Thoracic aorta (tissue), 2 donors: Measurements from ENCODE around the gene SLC6A19. TPM values are rescaled to one million over a fixed set of nuclear protein-coding genes. Genes with fewer than 3 reads are reported as not detected.
A peak's percentile ranks its signal among the peaks of the same experiment; 100 is the strongest.

Experiments used
- ATAC-seq: fragments of 150-250 bp; one replicate; pipeline ENCODE4 v1.8.0; 2017; ENCODE audit warnings: low read depth; ENCODE audit not compliant: insufficient number of reproducible peaks, low FRiP score
- DNase-seq: peaks from one replicate; pipeline ENCODE4 v3.0.0-alpha.2; 2020; ENCODE audit warnings: low spot score
- H3K27ac ChIP-seq, 2 donors: fragments of 200-600 bp; sonication (generic); 1 replicate in 1 of 2; 2 replicates in 1 of 2; pipeline ENCODE4 v1.5.1; 2016; ENCODE audit warnings: mild to moderate bottlenecking in 2 of 2, moderate library complexity in 2 of 2
- H3K27me3 ChIP-seq: fragments of 200-600 bp; sonication (generic); replicated peaks from 2 replicates; pipeline ENCODE4 v1.6.0; 2016; ENCODE audit warnings: mild to moderate bottlenecking; ENCODE audit not compliant: insufficient read depth
- H3K36me3 ChIP-seq: fragments of 200-600 bp; sonication (generic); one replicate; pipeline ENCODE4 v1.5.1; 2016
- H3K4me1 ChIP-seq, 2 donors: fragments of 200-600 bp; sonication (generic); 1 replicate in 1 of 2; 2 replicates in 1 of 2; pipeline versions ENCODE4 v1.5.1 to v1.6.0; 2016; ENCODE audit warnings: low read depth in 2 of 2, mild to moderate bottlenecking in 1 of 2; ENCODE audit not compliant: control insufficient read depth in 1 of 2
- H3K4me3 ChIP-seq: fragments of 200-600 bp; sonication (generic); 2 replicates; pipeline ENCODE4 v1.5.1; 2016; ENCODE audit warnings: mild to moderate bottlenecking
- H3K9me3 ChIP-seq: fragments of 200-600 bp; sonication (generic); 2 replicates; pipeline ENCODE4 v1.5.1; 2016
- total RNA-seq, 2 donors: library from RNA; depleted of rRNA; stranded (reverse); fragments of >200 nt; gene quantifications; one replicate each; pipeline versions ENCODE4 v1.1.0 to v1.2.3, GENCODE V29; 2016
- TF ChIP-seq, protein P1 (sequence below): fragments of 200-600 bp; sonication (generic); IDR thresholded peaks from one replicate; pipeline ENCODE4 v1.5.1; 2019; ENCODE audit warnings: antibody characterized with exemption

Gene SLC6A19
- total RNA-seq, 2 donors from 2014 or later: not detected

DNA sequence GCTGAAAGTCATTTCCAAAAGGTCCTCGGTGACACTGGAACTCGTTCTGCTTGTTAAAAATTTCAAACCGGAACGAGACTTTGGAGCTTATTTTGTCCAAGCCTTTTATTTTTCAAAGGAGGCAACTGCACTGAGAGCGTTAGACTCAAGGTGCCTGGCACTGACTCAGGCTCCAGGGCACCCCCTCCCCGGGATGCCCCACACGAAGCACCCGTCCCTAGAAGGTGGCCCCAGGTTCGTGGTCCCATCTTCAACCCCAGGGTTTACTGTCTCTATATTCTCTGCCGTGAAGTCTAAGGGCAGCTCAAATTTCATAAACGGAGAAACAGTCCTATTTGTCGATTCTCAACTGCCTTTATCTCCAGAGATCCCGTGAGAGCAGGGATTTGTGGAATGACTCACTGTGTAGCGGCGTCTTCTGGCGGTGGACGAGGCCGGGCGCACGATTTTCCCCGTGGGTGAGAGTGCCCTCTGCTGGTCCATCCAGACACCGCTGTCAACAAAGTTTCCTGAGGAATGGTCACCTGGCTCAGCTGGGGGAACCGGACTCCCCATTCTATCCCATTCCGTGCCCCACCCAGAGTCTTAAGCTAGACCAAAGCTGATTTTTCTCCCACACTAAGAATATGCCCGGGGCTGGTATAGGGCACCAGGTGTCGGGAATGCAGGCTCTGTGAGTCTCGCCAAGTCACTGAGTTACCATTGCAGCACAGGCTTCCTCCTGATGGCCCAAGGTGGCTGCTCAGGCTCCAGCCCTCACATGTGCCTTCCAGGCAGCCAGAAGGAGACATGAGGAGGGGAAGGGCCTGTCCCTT lies 27.1 kb upstream of the SLC6A19 start:
- ATAC-seq (no peak), DNase-seq (no peak)
- TF ChIP-seq, protein P1, sequence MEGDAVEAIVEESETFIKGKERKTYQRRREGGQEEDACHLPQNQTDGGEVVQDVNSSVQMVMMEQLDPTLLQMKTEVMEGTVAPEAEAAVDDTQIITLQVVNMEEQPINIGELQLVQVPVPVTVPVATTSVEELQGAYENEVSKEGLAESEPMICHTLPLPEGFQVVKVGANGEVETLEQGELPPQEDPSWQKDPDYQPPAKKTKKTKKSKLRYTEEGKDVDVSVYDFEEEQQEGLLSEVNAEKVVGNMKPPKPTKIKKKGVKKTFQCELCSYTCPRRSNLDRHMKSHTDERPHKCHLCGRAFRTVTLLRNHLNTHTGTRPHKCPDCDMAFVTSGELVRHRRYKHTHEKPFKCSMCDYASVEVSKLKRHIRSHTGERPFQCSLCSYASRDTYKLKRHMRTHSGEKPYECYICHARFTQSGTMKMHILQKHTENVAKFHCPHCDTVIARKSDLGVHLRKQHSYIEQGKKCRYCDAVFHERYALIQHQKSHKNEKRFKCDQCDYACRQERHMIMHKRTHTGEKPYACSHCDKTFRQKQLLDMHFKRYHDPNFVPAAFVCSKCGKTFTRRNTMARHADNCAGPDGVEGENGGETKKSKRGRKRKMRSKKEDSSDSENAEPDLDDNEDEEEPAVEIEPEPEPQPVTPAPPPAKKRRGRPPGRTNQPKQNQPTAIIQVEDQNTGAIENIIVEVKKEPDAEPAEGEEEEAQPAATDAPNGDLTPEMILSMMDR: peak; percentile 37
- no peaks in the 10 kb centered on the region for H3K36me3 ChIP-seq
- H3K9me3 ChIP-seq: no peaks in the 10 kb centered on the region
- H3K27ac ChIP-seq: no peak overlapping the region
- no peaks in the 10 kb centered on the region for H3K27me3 ChIP-seq
- no peak overlapping the region for H3K4me3 ChIP-seq
- H3K4me1 ChIP-seq: no peaks in the 10 kb centered on the region

DNA sequence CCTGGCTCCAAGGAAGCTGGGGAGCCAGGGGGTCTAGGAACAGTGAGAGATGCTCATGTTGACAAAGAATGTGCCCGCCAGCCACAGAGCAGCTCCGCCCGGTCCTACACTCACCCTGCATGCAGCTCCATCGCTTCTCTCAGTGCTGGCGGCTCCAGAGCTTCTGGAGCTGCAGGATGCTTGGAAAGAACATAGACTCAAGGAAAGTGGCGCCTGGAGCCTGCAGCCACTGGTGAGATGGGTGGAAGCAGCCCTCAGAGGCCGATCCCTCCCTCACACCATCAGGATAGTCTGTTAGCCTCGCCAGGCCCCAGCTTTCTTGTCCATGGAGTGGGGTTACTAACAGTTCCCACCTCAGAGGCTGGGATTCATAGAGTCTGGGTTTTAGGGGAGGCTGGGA lies 26.4 kb upstream of the SLC6A19 start:
- TF ChIP-seq, protein P1: no peak
- ATAC-seq: no peak
- no peaks in the 10 kb centered on the region for H3K36me3 ChIP-seq

DNA sequence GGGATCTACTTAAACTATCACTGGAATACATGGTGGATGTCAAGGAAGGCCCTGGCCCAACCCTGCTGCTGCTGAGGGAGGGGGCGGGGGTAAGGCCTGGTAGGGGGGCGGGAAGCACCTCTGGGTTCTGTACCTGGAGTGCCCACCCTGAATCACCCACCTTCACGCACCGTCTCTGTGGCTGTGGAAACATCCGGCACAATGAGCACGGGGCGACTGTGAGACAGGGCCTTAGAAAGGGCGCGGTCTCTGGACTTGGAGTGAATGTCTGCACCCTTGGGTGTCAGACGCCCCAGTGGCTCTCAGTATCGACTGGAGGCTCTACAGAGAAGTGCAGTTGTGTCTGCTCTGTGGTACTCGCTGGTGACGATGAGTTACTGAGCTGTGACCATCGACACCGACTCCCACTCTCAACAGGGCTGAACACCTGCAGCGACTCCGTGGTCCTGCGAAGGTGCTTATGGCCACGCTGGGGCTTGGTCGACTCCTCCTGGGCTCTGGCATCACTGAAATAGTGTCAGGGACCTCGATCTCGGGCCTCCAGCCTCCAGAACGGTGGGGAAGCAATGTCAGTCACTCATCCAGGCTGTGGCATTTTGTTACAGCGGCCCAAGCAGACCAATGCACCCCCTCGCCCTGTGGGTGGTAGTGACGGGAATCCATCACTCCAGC lies 25.5 kb upstream of the SLC6A19 start:
- TF ChIP-seq, protein P1: no peak
- ATAC-seq: no peak

More for the DNA sequence above, 26.4 kb upstream of the SLC6A19 start:
- DNase-seq: no peak
- Histone ChIP-seq H3K9me3 (no peaks in the 10 kb centered on the region), H3K4me3 (no peak overlapping the region), H3K27ac (no peak overlapping the region), H3K4me1 (no peaks in the 10 kb centered on the region), H3K27me3 (no peaks in the 10 kb centered on the region)

DNA sequence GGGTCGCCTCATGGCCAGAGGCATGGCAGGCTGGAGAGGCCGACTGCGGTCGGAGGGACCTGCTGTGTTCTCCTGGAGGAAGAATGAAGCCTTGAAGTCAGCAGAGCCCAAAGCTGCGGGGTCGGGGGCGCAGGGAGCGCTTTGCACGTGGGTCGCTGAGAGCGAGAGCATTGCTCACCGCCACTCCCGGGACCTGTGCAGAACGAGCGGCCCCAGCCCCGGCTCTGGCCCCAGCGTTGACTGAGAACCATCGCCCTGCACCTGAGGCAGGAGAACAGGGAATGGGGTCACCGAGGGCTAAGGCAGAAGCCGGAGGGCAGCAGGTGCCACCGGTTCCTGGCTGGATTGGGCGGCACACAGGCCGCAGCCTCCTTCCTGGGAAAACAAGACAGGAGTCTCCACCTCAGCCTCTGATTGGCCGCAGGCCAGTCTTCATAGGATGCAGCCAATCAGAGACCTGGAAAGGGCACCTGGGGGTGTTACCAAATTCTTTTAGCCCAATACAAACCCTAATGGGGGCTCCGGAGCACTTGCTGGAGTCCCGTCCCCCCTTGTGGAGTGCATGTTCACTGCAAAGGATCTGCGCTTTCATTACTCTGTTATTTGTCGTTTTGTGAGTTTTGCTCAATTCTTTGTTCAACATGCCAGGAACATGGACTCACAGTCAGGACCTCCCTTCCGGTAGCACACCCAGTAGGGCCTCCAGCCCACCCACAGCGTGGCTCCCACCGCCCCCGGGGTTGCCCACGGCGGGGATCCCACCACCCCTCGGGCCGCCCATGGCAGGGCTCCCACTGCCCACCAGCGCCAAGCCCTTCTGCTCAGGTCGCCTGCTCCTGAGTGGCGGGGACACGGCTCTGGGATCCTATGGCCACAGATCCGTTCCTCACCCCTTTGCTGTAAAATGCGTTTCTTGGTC lies 24.7 kb upstream of the SLC6A19 start:
- Histone ChIP-seq H3K27me3 (no peaks in the 10 kb centered on the region), H3K36me3 (no peaks in the 10 kb centered on the region), H3K4me1 (no peaks in the 10 kb centered on the region), H3K9me3 (no peaks in the 10 kb centered on the region), H3K27ac (no peak overlapping the region), H3K4me3 (no peak overlapping the region)
- no peak for ATAC-seq
- no peak for DNase-seq
- TF ChIP-seq, protein P1: no peak

More for the DNA sequence above, 25.5 kb upstream of the SLC6A19 start:
- H3K27ac ChIP-seq: no peak overlapping the region
- H3K4me1 ChIP-seq: no peaks in the 10 kb centered on the region
- H3K36me3 ChIP-seq: no peaks in the 10 kb centered on the region
- H3K9me3 ChIP-seq: no peaks in the 10 kb centered on the region
- no peak overlapping the region for H3K4me3 ChIP-seq
- DNase-seq: no peak
- no peaks in the 10 kb centered on the region for H3K27me3 ChIP-seq
